HepG2 (cell line): ENCODE data around the gene NDUFS1. TPM values are rescaled to one million over a fixed set of nuclear protein-coding genes. Genes with fewer than 3 reads are reported as not detected.
A peak's percentile ranks its signal among the peaks of the same experiment; 100 is the strongest.

Experiments
- ATF7 ChIP-seq, 2 experiments: fragments of 450-650 bp in 1 of 2; sonication (generic) in 1 of 2; formaldehyde crosslinking in 1 of 2; IDR thresholded peaks; 2 replicates each; pipeline versions ENCODE4 v1.4.0 to v1.6.1; 2016 to 2020; ENCODE audit warnings: antibody characterized with exemption in 1 of 2, mild to moderate bottlenecking in 1 of 2, missing genetic modification reagents in 1 of 2
- CENPX ChIP-seq: sonication (generic); formaldehyde crosslinking; IDR thresholded peaks from 2 replicates; pipeline ENCODE4 v1.9.0; 2021; ENCODE audit warnings: mild to moderate bottlenecking, missing genetic modification reagents, moderate library complexity
- FOXC1 ChIP-seq: sonication (generic); formaldehyde crosslinking; IDR thresholded peaks from 2 replicates; pipeline ENCODE4 v1.8.0; 2022; ENCODE audit warnings: mild to moderate bottlenecking, missing genetic modification reagents, borderline replicate concordance
- GTF2F1 ChIP-seq: fragments of 150-350 bp; IDR thresholded peaks from 2 replicates; pipeline ENCODE4 v1.6.1; 2014; ENCODE audit warnings: low read length
- JDP2 ChIP-seq: sonication (generic); formaldehyde crosslinking; IDR thresholded peaks from 2 replicates; pipeline ENCODE4 v1.8.1; 2022; ENCODE audit warnings: missing genetic modification reagents, borderline replicate concordance
- MAF1 ChIP-seq: sonication (generic); formaldehyde crosslinking; IDR thresholded peaks from 2 replicates; pipeline ENCODE4 v1.5.0; 2020; ENCODE audit warnings: missing genetic modification reagents, borderline replicate concordance
- NFE2L1 ChIP-seq: sonication (generic); formaldehyde crosslinking; IDR thresholded peaks from 2 replicates; pipeline ENCODE4 v1.4.0; 2020; ENCODE audit warnings: missing genetic modification reagents, mild to moderate bottlenecking, borderline replicate concordance
- NFE2L2 ChIP-seq: fragments of 150-350 bp; IDR thresholded peaks from 2 replicates; pipeline ENCODE4 v1.6.1; 2014; ENCODE audit warnings: low read length
- NR2F6 ChIP-seq, 2 experiments: IDR thresholded peaks; 2 replicates each; pipeline ENCODE4 v1.6.1; 2016; ENCODE audit warnings: antibody characterized with exemption in 1 of 2, mild to moderate bottlenecking in 1 of 2
- PRMT3 ChIP-seq: sonication (generic); formaldehyde crosslinking; IDR thresholded peaks from 2 replicates; pipeline ENCODE4 v1.8.1; 2022; ENCODE audit warnings: low read depth, mild to moderate bottlenecking, moderate library complexity, missing genetic modification reagents, borderline replicate concordance
- RBM22 ChIP-seq: fragments of 200-400 bp; formaldehyde crosslinking; optimal IDR thresholded peaks from 2 replicates; pipeline ENCODE3; 2017; ENCODE audit warnings: mild to moderate bottlenecking, low read length, moderate library complexity
- YY1 ChIP-seq: IDR thresholded peaks from 2 replicates; pipeline ENCODE4 v1.6.1; 2011; ENCODE audit warnings: low read length, low read depth, moderate library complexity, mild to moderate bottlenecking; ENCODE audit not compliant: insufficient read depth, insufficient replicate concordance
- ZFP1 ChIP-seq: IDR thresholded peaks from 2 replicates; pipeline ENCODE4 v1.6.1; 2016
- ZNF17 ChIP-seq: sonication (generic); formaldehyde crosslinking; IDR thresholded peaks from 2 replicates; pipeline ENCODE4 v1.5.0; 2020; ENCODE audit warnings: mild to moderate bottlenecking, missing genetic modification reagents
- ZNF253 ChIP-seq: sonication (generic); formaldehyde crosslinking; IDR thresholded peaks from 2 replicates; pipeline ENCODE4 v1.8.0; 2022; ENCODE audit warnings: mild to moderate bottlenecking, missing genetic modification reagents, borderline replicate concordance
- ZNF292 ChIP-seq: sonication (generic); formaldehyde crosslinking; IDR thresholded peaks from 2 replicates; pipeline ENCODE4 v1.8.1; 2022; ENCODE audit warnings: mild to moderate bottlenecking, low read depth, missing genetic modification reagents, borderline replicate concordance
- ZNF296 ChIP-seq: sonication (generic); formaldehyde crosslinking; conservative IDR thresholded peaks from 2 replicates; pipeline ENCODE4 v1.5.0; 2020; ENCODE audit warnings: mild to moderate bottlenecking, missing genetic modification reagents
- ZNF496 ChIP-seq: sonication (generic); formaldehyde crosslinking; IDR thresholded peaks from 2 replicates; pipeline ENCODE4 v1.8.1; 2023; ENCODE audit warnings: mild to moderate bottlenecking, moderate library complexity, missing genetic modification reagents; ENCODE audit not compliant: insufficient replicate concordance
- ZNF562 ChIP-seq: sonication (generic); formaldehyde crosslinking; IDR thresholded peaks from 2 replicates; pipeline ENCODE4 v1.8.0; 2022; ENCODE audit warnings: missing genetic modification reagents, borderline replicate concordance
- polyA plus RNA-seq, 8 experiments: library from polyadenylated mRNA; depleted of rRNA in 3 of 8; stranded (reverse) in 7 of 8; unstranded in 1 of 8; fragments of >200 nt; fragmentation: Illumina TruSeq in 4 of 8; extraction: Trizol in 4 of 8; gene quantifications; 2 replicates each; pipeline versions ENCODE4 v1.2.1 to v1.2.3, GENCODE V29; 2011 to 2016; ENCODE audit warnings: low read depth in 4 of 8, missing spikeins in 1 of 8, mixed read lengths in 1 of 8; ENCODE audit not compliant: insufficient read depth in 1 of 8
- total RNA-seq, 5 experiments: library from RNA; depleted of rRNA; stranded (reverse); fragments of >200 nt; fragmentation: Illumina TruSeq; extraction: Trizol; gene quantifications; 2 replicates each; pipeline ENCODE4 v1.2.3, GENCODE V29; 2016; ENCODE audit warnings: low read depth in 1 of 5
- TF ChIP-seq, protein P1 (sequence below): sonication (generic); IDR thresholded peaks from 2 replicates; pipeline ENCODE4 v1.6.1; 2016; ENCODE audit warnings: low read depth, borderline replicate concordance
- TF ChIP-seq, protein P2 (sequence below): sonication (generic); formaldehyde crosslinking; IDR thresholded peaks from 2 replicates; pipeline ENCODE4 v1.5.1; 2020; ENCODE audit warnings: missing genetic modification reagents, mild to moderate bottlenecking, borderline replicate concordance
- TF ChIP-seq, protein P3 (sequence below): sonication (generic); formaldehyde crosslinking; IDR thresholded peaks from 2 replicates; pipeline ENCODE4 v1.5.0; 2020; ENCODE audit warnings: missing genetic modification reagents
- TF ChIP-seq, protein P4 (sequence below): fragments of 450-650 bp; IDR thresholded peaks from 2 replicates; pipeline ENCODE4 v1.6.1; 2016
- TF ChIP-seq, protein P5 (sequence below): sonication (generic); formaldehyde crosslinking; IDR thresholded peaks from 2 replicates; pipeline ENCODE4 v1.8.0; 2022; ENCODE audit warnings: mild to moderate bottlenecking, missing genetic modification reagents, moderate library complexity

Gene NDUFS1
- total and polyA plus RNA-seq, 2 of the 13 experiments (the other 11 are each of a cell fraction or from before 2014, with no cell fraction given): 139 to 242 TPM

DNA sequence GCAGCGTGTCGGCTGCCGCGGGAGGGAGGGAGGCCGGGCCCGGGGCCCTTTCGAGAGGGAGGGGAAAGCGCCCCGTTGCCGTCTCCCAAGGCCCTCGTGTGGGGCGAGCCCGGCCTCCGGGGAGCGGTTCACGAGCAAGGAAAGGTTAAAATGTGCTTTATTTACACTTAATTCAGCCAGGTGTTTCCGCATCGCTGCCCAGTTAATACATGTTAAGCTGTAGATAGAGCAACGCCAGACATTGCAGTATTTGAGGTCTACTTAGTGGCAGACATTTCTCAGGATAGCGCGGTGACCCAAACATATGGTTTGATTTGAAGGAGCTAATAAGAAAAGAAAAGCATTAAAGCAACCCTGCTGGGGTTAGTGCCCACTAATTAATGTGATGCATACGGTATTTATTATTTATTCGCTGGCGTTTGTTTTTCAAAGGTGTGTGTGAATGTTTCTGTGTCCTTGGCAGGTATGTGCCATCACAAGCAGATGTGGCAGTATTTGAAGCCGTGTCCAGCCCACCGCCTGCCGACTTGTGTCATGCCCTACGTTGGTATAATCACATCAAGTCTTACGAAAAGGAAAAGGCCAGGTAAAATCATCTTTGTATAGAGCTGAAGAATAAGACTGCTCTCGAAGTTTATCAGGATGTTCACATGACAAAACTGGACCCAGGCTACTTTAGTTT, 1.0 kb upstream of the NDUFS1 start (continued):
- TF ChIP-seq ZNF17 (CRISPR knock-in tag) (peak; percentile 53; the same call in 1 of the 2 replicates), JDP2 (CRISPR knock-in tag) (no peak), GTF2F1 (no peak), CENPX (CRISPR knock-in tag) (no peak), ZNF292 (no peak), FOXC1 (CRISPR knock-in tag) (no peak), ZFP1 (CRISPR knock-in tag) (no peak), NR2F6 (IDR thresholded peaks at IDR 0.05) (no peak), NR2F6 (CRISPR knock-in tag; IDR thresholded peaks at IDR 0.05) (no peak), ZNF253 (CRISPR knock-in tag) (no peak; the same call in 1 of the 2 replicates), ZNF296 (CRISPR knock-in tag) (no peak), YY1 (no peak), MAF1 (CRISPR knock-in tag) (no peak), NFE2L2 (no peak; the same call in 1 of the 2 replicates), RBM22 (no peak), ATF7 (IDR thresholded peaks at IDR 0.05) (no peak), ATF7 (CRISPR knock-in tag; IDR thresholded peaks at IDR 0.05) (no peak), NFE2L1 (no peak), PRMT3 (CRISPR knock-in tag) (no peak), ZNF562 (no peak), ZNF496 (CRISPR knock-in tag) (no peak)
- TF ChIP-seq, protein P1, sequence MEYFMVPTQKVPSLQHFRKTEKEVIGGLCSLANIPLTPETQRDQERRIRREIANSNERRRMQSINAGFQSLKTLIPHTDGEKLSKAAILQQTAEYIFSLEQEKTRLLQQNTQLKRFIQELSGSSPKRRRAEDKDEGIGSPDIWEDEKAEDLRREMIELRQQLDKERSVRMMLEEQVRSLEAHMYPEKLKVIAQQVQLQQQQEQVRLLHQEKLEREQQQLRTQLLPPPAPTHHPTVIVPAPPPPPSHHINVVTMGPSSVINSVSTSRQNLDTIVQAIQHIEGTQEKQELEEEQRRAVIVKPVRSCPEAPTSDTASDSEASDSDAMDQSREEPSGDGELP: no peak
- TF ChIP-seq, protein P2, sequence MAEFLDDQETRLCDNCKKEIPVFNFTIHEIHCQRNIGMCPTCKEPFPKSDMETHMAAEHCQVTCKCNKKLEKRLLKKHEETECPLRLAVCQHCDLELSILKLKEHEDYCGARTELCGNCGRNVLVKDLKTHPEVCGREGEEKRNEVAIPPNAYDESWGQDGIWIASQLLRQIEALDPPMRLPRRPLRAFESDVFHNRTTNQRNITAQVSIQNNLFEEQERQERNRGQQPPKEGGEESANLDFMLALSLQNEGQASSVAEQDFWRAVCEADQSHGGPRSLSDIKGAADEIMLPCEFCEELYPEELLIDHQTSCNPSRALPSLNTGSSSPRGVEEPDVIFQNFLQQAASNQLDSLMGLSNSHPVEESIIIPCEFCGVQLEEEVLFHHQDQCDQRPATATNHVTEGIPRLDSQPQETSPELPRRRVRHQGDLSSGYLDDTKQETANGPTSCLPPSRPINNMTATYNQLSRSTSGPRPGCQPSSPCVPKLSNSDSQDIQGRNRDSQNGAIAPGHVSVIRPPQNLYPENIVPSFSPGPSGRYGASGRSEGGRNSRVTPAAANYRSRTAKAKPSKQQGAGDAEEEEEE (CRISPR knock-in tag): no peak
- TF ChIP-seq, protein P3, sequence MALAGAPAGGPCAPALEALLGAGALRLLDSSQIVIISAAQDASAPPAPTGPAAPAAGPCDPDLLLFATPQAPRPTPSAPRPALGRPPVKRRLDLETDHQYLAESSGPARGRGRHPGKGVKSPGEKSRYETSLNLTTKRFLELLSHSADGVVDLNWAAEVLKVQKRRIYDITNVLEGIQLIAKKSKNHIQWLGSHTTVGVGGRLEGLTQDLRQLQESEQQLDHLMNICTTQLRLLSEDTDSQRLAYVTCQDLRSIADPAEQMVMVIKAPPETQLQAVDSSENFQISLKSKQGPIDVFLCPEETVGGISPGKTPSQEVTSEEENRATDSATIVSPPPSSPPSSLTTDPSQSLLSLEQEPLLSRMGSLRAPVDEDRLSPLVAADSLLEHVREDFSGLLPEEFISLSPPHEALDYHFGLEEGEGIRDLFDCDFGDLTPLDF: no peak
- TF ChIP-seq, protein P4, sequence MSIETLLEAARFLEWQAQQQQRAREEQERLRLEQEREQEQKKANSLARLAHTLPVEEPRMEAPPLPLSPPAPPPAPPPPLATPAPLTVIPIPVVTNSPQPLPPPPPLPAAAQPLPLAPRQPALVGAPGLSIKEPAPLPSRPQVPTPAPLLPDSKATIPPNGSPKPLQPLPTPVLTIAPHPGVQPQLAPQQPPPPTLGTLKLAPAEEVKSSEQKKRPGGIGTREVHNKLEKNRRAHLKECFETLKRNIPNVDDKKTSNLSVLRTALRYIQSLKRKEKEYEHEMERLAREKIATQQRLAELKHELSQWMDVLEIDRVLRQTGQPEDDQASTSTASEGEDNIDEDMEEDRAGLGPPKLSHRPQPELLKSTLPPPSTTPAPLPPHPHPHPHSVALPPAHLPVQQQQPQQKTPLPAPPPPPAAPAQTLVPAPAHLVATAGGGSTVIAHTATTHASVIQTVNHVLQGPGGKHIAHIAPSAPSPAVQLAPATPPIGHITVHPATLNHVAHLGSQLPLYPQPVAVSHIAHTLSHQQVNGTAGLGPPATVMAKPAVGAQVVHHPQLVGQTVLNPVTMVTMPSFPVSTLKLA: no peak
- TF ChIP-seq, protein P5, sequence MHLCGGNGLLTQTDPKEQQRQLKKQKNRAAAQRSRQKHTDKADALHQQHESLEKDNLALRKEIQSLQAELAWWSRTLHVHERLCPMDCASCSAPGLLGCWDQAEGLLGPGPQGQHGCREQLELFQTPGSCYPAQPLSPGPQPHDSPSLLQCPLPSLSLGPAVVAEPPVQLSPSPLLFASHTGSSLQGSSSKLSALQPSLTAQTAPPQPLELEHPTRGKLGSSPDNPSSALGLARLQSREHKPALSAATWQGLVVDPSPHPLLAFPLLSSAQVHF: no peak
